ENCODE data around the gene ANXA7. TPM values are rescaled to one million over a fixed set of nuclear protein-coding genes. Genes with fewer than 3 reads are reported as not detected.
A peak's percentile ranks its signal among the peaks of the same experiment; 100 is the strongest.
"Not testable (repeated sequence)": the region's sequence is repeated elsewhere in the genome, so short reads cannot be mapped to it uniquely, and the experiment has no call there.

ANXA7 gene
- total RNA-seq, 1 experiment from 2014 or later = 151 TPM

DNA sequence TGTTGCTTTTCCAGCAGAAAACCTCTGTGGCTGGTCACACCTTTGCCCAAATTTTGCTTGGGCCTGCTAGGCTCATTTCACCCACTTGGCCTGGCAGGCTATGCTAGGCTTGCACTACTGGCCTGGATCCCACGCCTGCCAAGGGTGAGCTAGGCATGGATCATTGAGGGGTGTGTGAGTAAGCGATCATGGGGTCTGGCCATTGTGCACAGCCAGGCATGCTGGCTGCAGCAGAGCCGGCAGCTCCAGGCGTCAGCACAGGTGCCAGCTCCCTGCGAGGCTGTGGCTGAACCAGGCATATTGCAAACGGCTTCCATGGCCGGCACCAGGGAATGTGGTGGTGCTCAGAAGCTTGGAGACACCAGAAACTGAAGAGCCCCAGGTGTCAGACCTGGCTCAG is 74.4 kb downstream of the ANXA7 start:
- DNase-seq (ENCODE audit: low read depth) = peak; percentile 26

DNA sequence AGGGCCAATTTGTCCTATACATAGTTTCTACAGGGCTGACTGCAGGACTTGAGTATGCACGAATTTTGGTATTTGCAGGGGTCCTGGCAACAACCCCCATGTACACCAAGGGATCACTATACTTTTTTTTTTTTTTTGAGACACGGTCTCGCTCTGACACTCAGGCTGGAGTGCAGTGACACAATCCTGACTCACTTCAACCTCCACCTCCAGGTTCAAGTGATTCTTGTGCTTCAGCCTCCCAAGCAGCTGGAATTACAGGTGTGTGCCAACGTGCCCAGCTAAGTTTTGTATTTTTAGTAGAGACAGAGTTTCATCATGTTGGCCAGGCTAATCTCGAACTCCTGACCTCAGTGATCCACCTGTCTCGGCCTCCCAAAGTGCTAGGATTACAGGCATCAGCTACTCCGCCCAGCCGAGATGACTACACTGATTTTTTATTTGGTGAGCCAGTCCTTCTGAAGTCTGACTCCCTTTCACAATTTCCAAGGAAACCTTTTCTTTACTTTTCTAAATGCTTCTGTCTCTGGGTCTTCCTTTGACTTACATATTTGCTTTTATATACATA is 75.0 kb downstream of the ANXA7 start:
- DNase-seq (ENCODE audit: low read depth) = peak; percentile 38

DNA sequence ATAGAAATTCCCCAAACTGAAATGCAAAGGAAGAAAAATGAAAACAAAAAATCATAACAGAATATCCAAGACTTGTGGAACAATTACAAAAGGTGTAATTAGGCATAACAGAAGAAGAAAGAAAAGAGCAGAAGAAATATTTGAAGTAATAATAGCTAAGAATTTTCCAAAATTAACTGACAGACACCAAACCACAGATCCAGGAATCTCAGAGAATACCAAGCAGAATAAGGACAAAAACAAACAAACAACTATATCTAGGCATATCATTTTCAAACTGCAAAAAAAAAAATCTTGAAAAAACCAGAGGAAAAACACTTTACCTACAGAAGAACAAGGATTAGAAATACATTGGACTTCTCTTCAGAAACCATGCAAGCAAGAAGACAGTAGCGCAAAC is 80.7 kb downstream of the ANXA7 start:
- no peak for DNase-seq (ENCODE audit: low read depth)

DNA sequence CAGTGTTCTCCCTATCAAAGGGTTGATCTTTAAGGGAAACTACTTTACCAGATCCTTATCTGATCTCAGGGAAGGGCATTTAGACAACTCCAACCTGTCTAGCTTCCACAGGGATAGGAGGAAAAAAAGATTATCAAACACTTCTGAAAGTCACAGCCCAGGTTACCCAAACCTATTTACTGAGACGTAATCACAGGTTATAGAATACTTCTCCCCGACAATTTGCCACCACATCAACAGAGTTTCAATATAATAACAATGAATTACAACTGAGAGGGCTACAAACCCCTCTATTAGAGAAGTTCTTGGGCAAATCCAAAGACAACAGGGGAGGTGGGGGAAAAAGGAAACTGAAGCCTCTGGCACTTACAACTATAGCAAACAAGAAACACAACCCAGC is 81.5 kb downstream of the ANXA7 start:
- DNase-seq (ENCODE audit: low read depth) = no peak

DNA sequence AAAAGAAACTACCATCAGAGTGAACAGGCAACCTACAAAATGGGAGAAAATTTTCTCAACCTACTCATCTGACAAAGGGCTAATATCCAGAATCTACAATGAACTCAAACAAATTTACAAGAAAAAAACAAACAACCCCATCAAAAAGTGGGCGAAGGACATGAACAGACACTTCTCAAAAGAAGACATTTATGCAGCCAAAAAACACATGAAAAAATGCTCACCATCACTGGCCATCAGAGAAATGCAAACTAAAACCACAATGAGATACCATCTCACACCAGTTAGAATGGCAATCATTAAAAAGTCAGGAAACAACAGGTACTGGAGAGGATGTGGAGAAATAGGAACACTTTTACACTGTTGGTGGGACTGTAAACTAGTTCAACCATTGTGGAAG is 85.3 kb downstream of the ANXA7 start:
- not testable (repeated sequence) for DNase-seq (ENCODE audit: low read depth)

DNA sequence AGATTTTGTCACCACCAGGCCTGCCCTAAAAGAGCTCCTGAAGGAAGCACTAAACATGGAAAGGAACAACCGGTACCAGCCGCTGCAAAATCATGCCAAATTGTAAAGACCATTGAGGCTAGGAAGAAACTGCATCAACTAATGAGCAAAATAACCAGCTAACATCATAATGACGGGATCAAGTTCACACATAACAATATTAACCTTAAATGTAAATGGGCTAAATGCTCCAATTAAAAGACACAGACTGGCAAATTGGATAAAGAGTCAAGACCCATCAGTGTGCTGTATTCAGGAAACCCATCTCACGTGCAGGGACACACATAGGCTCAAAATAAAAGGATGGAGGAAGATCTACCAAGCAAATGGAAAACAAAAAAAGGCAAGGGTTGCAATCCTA is 88.6 kb downstream of the ANXA7 start:
- DNase-seq (ENCODE audit: low read depth) = not testable (repeated sequence)

Other genes starting within 250 kb of the ANXA7 start
- gene ECD, start 246.1 kb downstream of the ANXA7 start, total RNA-seq (2014; rRNA removed; shearing (Covaris generic)) = 34.4 and 34.5 TPM in 2 replicates
- gene FAM149B1, start 245.9 kb downstream of the ANXA7 start, total RNA-seq (2014; rRNA removed; shearing (Covaris generic)) = 6.8 and 10.3 TPM in 2 replicates
- gene DNAJC9, start 166.8 kb downstream of the ANXA7 start, total RNA-seq (2014; rRNA removed; shearing (Covaris generic)) = 58.5 and 63.3 TPM in 2 replicates
- gene MRPS16, start 161.4 kb downstream of the ANXA7 start, total RNA-seq (2014; rRNA removed; shearing (Covaris generic)) = 54.2 and 66.5 TPM in 2 replicates
- not detected in 2 replicates for gene CFAP70, start 55.2 kb downstream of the ANXA7 start, total RNA-seq (2014; rRNA removed; shearing (Covaris generic))
- 0.10 TPM in 1 of 2 replicates, not detected in the other for gene MSS51, start 19.5 kb upstream of the ANXA7 start, total RNA-seq (2014; rRNA removed; shearing (Covaris generic))
- gene PPP3CB, start 82.0 kb upstream of the ANXA7 start, total RNA-seq (2014; rRNA removed; shearing (Covaris generic)) = 8.3 and 16.9 TPM in 2 replicates
- gene USP54, start 177.3 kb upstream of the ANXA7 start, total RNA-seq (2014; rRNA removed; shearing (Covaris generic)) = 6.8 and 13.5 TPM in 2 replicates
- 1.0 and 2.8 TPM in 2 replicates for gene MYOZ1, start 227.4 kb upstream of the ANXA7 start, total RNA-seq (2014; rRNA removed; shearing (Covaris generic))
- not detected in 2 replicates for gene SYNPO2L, start 242.0 kb upstream of the ANXA7 start, total RNA-seq (2014; rRNA removed; shearing (Covaris generic))